Dendritic cell treated with granulocyte-macrophage colony-stimulating factor and Interleukin-4, amounts not matched to agents 40 ng/mL and 50 ng/mL, for 4 days (primary cell): ENCODE data around the gene PBRM1.

ENCODE experiments used
- H3K27ac Mint-ChIP-seq: one replicate; pipeline ENCODE4 v1.8.0; 2022; ENCODE audit warnings: mild to moderate bottlenecking, mixed read lengths
- H3K27me3 Mint-ChIP-seq: one replicate; pipeline ENCODE4 v1.8.0; 2022; ENCODE audit warnings: mild to moderate bottlenecking, mixed read lengths
- H3K36me3 Mint-ChIP-seq: one replicate; pipeline ENCODE4 v1.8.0; 2022; ENCODE audit warnings: low read depth, mixed read lengths
- H3K4me1 Mint-ChIP-seq: one replicate; pipeline ENCODE4 v1.8.0; 2022; ENCODE audit warnings: low read depth, mixed read lengths
- H3K4me3 Mint-ChIP-seq: one replicate; pipeline ENCODE4 v1.8.0; 2022; ENCODE audit warnings: mild to moderate bottlenecking, moderate library complexity, mixed read lengths
- H3K9me3 Mint-ChIP-seq: one replicate; pipeline ENCODE4 v1.8.0; 2022; ENCODE audit warnings: mixed read lengths
- intact Hi-C: fragments of 100-400 bp; cut with micrococcal nuclease; formaldehyde crosslinking; loops from one replicate; pipeline ENCODE4 v1.15.0; 2022

The PBRM1 gene

DNA sequence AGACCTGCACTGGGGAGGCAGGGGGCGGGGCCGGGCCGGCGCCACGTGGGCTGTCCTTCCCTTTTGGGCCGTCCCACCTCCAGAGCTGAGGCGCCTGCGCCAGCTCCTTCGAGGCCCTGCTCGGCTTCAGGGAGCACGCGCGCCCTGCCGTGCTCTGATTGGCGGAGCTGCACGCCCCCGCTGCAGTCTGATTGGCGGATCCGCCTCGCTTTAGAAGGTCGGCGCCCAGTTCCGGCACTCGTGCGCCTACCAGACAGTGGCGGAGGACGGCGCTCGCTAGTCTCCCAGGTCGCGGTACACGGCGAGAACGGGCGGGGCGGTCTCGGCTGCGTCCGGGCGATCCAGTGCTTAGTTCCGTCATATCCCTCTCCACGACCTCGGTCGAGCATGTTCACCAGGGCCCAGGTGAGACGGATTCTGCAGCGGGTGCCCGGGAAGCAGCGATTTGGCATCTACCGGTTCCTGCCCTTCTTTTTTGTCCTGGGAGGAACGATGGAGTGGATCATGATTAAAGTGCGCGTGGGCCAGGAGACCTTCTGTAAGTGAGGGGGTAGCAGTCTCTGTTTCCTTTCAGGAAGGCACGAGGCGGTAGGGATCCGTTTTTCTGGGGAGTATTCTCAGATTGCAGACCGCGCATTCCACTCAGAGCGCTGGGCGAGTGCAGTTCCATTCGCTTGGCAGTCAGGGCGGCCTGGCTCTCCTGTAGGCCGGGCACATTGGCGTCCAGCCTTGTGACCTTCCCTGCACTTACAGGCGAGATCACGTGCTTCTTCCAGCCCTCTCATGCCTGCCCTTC, 149.1 kb downstream of the PBRM1 start, which contains the start of gene UQCC5:
TSS of gene UQCC5 (plus strand) at position 237 of the 796 bp plus-strand sequence. CDS start at position 388, 151 bp downstream.
- intact Hi-C loops: loop anchor here (1.0 to 5.0 kb wide), 3 partner anchors 38 to 79 kb away; partner anchors contain the start of gene NISCH
- Mint-ChIP-seq H3K27me3 (peaks cover 2% of the 10 kb centered on the region), H3K4me1 (peaks cover 67% of the 10 kb centered on the region), H3K4me3 (peak within 1 kb of the TSS; percentile 80), H3K27ac (peak within 1 kb of the TSS; percentile 91), H3K9me3 (no peaks in the 10 kb centered on the region), H3K36me3 (peaks cover 48% of the 10 kb centered on the region)

DNA sequence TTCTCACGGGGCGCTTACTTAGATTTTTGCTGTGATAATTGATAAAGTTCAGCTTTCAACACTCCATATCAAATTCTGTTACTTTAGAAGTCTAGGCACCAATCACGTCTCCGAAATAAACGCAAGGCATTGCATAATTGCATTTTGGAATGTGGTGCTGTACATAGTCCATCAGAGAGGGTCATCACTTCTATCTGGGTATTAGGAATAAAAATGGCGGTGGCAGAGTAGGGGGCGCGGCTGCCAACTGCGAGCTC, 149.7 kb downstream of the PBRM1 start:
- peak overlapping the region; percentile 80 for H3K4me3 Mint-ChIP-seq
- peaks cover 43% of the 10 kb centered on the region for H3K36me3 Mint-ChIP-seq
- peaks cover 2% of the 10 kb centered on the region for H3K27me3 Mint-ChIP-seq
- intact Hi-C loops: loop anchor here (1.0 to 5.0 kb wide), 3 partner anchors 38 to 79 kb away; partner anchors contain the start of gene NISCH
- peaks cover 67% of the 10 kb centered on the region for H3K4me1 Mint-ChIP-seq
- H3K9me3 Mint-ChIP-seq: no peaks in the 10 kb centered on the region
- H3K27ac Mint-ChIP-seq: peak overlapping the region; percentile 91

DNA sequence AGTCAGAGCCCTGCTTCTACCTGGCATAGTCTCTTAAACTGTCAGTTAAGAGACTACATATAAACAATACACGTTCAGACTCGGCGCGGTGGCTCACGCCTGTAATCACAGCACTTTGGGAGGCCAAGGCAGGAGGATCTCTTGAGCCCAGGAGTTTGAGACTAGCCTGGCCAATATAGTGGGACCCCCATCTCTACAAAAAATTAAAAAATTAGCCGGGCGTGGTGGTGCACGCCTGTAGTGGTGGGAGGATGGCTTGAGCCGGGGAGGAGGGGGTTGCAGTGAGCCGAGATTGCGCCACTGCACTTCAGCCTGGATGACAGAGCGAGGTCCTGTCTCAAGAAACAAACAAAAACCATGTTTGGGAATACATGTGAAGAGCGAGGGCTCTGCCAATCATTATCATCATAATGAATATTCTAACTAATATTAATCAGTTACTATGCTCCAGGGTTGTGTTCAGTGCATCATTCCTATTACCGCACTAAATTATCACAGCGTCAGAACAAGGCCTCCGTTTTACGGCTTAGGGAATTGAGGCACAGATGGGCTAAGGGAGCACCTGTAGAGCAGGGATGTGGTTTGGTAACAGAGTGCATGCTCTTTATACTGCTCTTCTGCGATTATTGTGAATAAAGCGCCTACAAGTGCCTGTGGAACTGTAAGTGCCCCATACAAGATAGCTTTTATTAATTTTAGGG, 150.2 kb downstream of the PBRM1 start:
- Mint-ChIP-seq H3K27ac (peak overlapping the region; percentile 91), H3K27me3 (peaks cover 2% of the 10 kb centered on the region), H3K4me3 (no peak overlapping the region), H3K4me1 (peaks cover 62% of the 10 kb centered on the region), H3K36me3 (peaks cover 38% of the 10 kb centered on the region), H3K9me3 (no peaks in the 10 kb centered on the region)
- intact Hi-C loops: loop anchor here (1.0 to 5.0 kb wide), 3 partner anchors 37 to 78 kb away; partner anchors contain the start of gene NISCH

DNA sequence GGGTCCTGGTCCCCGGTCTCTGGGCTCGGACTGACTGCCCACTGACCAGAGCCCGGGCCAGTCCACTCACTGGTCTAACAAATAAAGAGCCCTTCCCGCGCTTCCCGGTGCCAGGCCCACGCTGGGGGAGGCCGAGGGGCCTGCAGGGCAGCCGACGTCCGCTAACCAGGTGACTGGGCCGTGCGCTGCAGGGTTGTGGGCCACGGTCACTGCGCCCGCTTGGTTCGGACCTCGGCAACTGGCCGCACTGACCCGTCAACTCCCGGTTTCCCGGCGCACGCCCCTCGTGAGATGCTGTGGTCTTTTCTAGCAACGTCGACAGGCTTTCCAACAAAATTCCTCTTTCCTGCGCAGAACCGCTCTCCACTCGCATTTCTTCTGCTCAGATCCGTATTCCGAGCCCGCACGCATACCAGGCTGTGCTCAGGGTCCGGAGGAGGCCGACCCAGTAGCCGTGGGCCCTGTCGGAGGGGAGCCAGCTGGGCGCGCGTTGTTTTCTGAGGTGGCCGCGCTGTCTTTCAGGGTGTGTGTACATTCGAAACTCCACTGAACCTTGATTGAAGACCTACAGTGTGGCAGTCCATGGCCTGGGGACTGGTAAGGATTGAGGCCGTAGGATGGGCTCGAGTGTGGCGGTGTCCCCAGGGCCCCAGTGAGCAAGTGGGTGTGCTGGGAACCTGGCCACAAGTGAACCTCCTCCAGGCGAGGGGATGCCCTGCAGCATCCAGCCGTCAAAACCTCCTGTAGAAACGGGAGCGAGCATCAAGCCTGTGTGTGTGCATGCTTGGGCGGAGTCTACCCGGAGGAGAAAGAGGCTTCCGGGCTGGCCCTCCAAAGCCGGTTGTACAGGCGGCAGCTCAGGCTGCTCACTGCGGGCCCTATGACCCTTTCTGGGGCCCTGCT, 151.2 kb downstream of the PBRM1 start:
- Mint-ChIP-seq H3K4me3 (peak overlapping the region; percentile 74), H3K4me1 (peaks cover 60% of the 10 kb centered on the region), H3K27me3 (peaks cover 2% of the 10 kb centered on the region), H3K9me3 (no peaks in the 10 kb centered on the region), H3K36me3 (peaks cover 31% of the 10 kb centered on the region), H3K27ac (peak overlapping the region; percentile 71)
- intact Hi-C loops: loop anchor here (5.0 kb wide), 1 partner anchor 77 kb away; the partner anchor contains the start of gene NISCH

DNA sequence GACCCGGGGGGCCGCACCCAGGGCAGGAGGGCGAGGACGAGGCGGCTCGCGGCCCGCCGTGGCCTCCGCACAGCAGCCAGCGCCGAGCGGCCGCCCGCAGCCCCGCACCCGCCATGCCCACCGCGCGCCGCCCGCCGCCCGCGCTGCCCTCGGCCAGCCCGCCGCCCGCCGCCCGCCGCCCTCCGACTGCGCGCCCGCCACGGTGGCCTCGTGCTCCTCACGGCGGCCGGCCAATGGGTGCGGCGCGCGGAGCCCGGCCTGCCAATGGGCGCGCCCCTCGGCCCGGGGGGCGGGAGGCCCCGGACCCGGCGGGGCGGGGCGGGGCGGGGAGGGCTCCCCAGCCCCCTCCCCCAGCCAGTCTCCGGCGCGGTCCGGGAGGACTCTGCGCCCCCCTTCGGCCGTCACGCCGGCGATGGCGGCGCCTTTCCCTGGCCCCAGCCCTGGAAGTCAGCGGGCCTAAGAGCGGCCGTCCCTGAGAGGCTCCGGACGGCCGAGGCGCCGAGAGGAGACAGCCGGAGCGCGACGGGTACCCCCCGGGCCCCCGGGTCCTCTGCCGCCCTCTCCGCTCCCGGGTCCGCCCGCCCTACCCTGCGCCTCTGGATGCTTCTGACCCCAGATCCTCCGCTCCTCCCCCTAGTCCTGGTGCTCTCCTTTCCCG, 152.0 kb downstream of the PBRM1 start, which contains the start of gene NT5DC2:
TSS of gene NT5DC2 (minus strand) at position 235 of the 658 bp plus-strand sequence. CDS start at position 115, 120 bp downstream.
- Mint-ChIP-seq H3K27ac (peak within 1 kb of the TSS; percentile 71), H3K9me3 (no peaks in the 10 kb centered on the region), H3K4me1 (peaks cover 52% of the 10 kb centered on the region), H3K4me3 (peak within 1 kb of the TSS; percentile 81), H3K36me3 (peaks cover 30% of the 10 kb centered on the region), H3K27me3 (peaks cover 2% of the 10 kb centered on the region)
- intact Hi-C loops: no loop called here

DNA sequence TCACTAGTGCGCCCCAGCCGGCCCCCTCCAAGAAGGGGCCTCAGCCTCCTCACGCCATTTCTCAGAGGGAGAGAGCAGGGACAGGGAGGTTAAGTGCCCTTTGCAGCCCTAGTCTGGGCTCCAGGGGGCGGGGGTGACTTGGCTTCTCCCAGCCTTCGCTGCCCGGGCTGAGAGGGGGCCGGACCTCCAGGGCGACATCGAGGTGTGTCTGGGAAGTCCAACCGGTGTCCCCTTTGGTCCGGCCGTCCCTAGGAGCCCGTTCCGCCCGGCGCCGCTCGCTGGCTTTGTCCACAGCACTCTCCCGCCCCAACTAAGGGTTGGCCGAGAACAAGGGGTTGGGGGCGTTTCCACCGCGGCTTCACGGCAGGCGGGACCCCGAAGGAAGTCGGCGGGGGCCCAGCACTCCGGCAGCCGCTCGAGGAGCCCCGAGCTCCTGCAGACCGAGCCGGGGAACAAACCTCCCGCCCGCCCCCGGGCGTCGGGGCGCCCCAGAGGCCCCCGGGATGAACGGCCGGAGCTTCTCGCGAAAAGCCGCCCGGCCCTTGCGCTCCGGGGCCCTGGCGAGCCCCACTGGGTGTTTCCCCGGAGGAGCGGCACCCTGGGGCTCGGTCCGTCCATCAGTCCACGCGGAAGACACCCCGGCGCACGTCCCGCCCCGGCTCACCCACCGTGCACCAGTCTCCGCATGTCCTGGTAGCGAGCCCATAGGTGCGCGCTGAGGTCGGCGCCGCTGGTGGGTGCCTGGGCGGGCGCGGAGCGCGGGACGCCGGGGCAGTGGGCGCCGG, 152.7 kb downstream of the PBRM1 start:
- H3K36me3 Mint-ChIP-seq: peaks cover 30% of the 10 kb centered on the region
- intact Hi-C loops: no loop called here
- H3K4me3 Mint-ChIP-seq: peak overlapping the region; percentile 81
- H3K4me1 Mint-ChIP-seq: peaks cover 46% of the 10 kb centered on the region
- H3K27me3 Mint-ChIP-seq: peaks cover 2% of the 10 kb centered on the region
- no peaks in the 10 kb centered on the region for H3K9me3 Mint-ChIP-seq
- H3K27ac Mint-ChIP-seq: peak overlapping the region; percentile 45

DNA sequence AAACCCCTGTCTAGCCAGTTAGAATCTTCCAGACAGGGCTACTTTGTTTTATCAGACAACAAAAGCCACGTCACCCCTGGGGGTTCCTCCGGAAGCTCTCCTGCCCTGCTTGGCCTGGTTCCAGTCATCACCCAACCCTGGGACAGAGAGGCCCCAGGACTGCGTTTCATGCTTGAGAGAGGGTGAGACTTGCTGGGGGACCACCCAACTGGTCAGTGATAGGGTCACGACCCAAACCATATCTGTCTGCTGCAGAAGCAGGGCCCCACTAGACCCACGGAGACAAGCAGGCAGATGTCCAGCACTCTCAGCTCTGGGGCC, 153.2 kb downstream of the PBRM1 start:
- Mint-ChIP-seq H3K4me3 (peak overlapping the region; percentile 81), H3K36me3 (peaks cover 30% of the 10 kb centered on the region), H3K9me3 (no peaks in the 10 kb centered on the region), H3K4me1 (peaks cover 40% of the 10 kb centered on the region), H3K27ac (peak overlapping the region; percentile 45), H3K27me3 (peaks cover 2% of the 10 kb centered on the region)
- intact Hi-C loops: no loop called here

DNA sequence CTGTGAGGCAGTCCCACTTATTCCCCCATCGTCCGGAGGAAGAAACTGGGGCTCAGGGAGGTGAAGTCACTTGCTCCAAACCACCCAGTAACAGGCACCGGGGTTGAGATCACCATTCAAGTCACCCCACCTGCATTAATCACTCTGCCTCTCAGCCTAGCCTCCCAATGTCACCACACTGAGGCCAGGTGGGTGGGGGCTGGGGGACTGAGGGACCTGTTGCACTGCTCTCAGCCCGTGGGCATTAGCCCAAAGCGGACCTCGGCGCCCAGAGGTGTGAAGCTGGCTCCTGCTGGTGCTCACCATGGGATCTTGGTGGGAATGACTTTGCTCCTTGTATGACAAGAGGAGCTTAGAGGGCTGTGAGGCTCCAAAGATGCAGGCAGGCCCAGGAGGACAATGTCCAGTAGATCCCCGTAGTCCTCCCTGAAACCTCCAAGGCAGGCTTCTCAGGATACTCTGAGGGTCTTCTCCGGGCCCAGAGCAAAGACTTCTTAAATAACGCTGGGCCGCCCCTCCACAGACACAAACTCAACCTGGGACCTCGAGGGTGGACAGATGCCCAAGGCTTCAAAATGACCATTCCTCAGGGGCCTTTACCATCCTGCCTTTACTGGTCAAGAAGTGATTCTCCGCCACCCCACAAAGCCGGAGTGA, 153.7 kb downstream of the PBRM1 start:
- peaks cover 2% of the 10 kb centered on the region for H3K27me3 Mint-ChIP-seq
- H3K4me3 Mint-ChIP-seq: peak overlapping the region; percentile 81
- peaks cover 31% of the 10 kb centered on the region for H3K36me3 Mint-ChIP-seq
- H3K27ac Mint-ChIP-seq: peak overlapping the region; percentile 45
- no peaks in the 10 kb centered on the region for H3K9me3 Mint-ChIP-seq
- intact Hi-C loops: no loop called here
- H3K4me1 Mint-ChIP-seq: peaks cover 39% of the 10 kb centered on the region

DNA sequence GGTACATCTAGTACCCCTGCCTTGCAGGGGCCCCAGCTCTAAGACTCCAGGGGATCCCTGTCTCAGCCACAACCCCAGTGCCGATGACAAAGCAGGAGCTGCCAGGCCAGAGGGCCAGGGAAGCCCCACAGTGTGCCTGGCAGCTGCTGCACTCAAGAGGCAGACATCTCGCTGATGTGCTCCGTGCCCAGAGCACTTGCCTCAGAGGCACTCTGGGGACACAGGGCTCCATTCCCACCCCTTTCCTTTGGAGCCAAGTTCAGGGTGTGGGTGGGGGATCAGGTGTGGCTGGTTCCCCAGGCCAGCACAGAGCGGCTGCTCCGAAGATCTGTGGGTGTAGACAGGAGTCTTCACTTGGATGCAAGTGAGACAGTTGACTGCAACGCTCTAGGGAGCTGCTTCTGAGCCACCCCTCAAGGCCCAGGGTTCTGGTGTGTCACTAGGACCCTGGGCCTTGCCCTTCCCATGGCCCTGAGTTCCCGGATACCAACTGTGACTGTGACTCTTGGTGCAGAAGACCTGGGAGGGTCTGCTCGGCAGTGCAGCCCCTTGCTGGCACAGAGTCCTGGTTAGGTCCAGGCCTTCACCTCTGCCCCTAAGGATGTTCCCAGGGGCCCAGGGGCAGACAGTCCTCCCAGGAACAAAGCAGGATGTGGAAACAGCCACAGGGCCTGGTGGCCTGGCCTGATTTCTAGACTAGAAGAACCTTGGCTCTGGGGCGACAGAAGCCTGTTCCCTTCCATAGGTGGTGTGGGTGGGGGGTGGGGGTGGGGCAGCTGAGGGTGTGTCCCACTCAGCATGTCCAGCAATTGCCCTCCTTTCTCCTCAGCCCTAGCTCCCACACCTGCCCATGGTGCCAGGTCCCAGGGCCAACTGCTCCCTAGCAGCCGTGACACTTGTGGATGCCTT, 154.5 kb downstream of the PBRM1 start:
- H3K36me3 Mint-ChIP-seq: peaks cover 32% of the 10 kb centered on the region
- no peak overlapping the region for H3K27ac Mint-ChIP-seq
- no peak overlapping the region for H3K4me3 Mint-ChIP-seq
- peaks cover 2% of the 10 kb centered on the region for H3K27me3 Mint-ChIP-seq
- no peaks in the 10 kb centered on the region for H3K9me3 Mint-ChIP-seq
- H3K4me1 Mint-ChIP-seq: peaks cover 42% of the 10 kb centered on the region
- intact Hi-C loops: no loop called here

DNA sequence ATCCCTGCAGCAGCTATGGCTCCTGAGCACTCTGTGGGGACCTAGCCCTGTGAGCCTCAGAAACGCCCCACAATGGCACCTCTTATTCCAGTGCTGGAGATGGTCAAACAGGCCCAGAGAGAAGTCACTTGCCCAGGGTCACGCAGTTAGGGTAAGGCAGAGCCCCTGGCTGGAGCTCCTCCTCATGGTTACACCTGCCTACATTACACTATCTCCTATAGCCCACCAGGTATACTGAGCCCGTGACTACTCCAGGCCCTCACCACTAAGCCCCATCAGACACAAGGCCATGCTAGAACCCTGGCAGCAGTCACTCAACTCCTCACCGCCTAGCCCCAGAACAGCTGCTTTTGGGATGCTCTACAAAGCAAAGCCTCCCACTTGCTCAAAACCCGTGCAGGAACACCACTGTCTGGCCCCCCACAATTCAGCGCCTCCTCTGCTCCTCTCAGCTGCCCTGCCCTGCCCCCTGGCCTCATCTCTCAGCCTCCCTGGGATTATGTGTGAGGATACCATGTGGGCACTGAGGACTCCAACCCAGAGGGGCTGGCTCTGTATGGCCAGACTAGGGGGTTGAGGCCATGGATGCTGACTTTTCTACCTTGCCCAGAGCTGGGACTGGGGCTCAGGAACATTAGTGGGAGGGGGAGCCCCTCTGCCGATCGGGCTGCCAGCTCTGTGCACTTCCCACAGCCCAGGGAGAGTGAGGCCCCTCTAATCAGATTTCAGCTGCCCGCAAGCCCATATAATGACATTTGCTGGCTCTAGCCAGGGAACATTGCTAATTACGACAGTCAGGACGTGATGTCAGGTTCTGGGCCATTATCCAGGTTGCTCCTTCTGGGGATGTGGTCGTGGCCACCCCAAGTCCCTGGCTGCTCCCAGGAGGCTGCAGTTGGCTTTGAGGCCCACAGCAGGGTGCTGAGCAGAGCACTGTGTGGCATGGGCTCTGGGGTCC, 156.1 kb downstream of the PBRM1 start:
- peak overlapping the region; percentile 33 for H3K27ac Mint-ChIP-seq
- no peak overlapping the region for H3K4me3 Mint-ChIP-seq
- peaks cover 2% of the 10 kb centered on the region for H3K27me3 Mint-ChIP-seq
- peaks cover 37% of the 10 kb centered on the region for H3K4me1 Mint-ChIP-seq
- intact Hi-C loops: no loop called here
- no peaks in the 10 kb centered on the region for H3K9me3 Mint-ChIP-seq
- H3K36me3 Mint-ChIP-seq: peaks cover 47% of the 10 kb centered on the region
